Lower leg skin (tissue), 3 donors: Measurements from ENCODE around the gene NAPB.

Experiments used
- POLR2A ChIP-seq, 2 donors: fragments of 450-650 bp; IDR thresholded peaks; one replicate each; pipeline ENCODE4 v1.6.1; 2016 to 2017; ENCODE audit warnings: antibody characterized with exemption in 2 of 2, mild to moderate bottlenecking in 1 of 2, moderate library complexity in 1 of 2
- TF ChIP-seq, protein P1 (sequence below), 3 donors: fragments of 450-650 bp; IDR thresholded peaks; one replicate each; pipeline ENCODE4 v1.5.1; 2016; ENCODE audit warnings: antibody characterized with exemption in 3 of 3, mild to moderate bottlenecking in 3 of 3, moderate library complexity in 2 of 3

- TF ChIP-seq, protein P1, sequence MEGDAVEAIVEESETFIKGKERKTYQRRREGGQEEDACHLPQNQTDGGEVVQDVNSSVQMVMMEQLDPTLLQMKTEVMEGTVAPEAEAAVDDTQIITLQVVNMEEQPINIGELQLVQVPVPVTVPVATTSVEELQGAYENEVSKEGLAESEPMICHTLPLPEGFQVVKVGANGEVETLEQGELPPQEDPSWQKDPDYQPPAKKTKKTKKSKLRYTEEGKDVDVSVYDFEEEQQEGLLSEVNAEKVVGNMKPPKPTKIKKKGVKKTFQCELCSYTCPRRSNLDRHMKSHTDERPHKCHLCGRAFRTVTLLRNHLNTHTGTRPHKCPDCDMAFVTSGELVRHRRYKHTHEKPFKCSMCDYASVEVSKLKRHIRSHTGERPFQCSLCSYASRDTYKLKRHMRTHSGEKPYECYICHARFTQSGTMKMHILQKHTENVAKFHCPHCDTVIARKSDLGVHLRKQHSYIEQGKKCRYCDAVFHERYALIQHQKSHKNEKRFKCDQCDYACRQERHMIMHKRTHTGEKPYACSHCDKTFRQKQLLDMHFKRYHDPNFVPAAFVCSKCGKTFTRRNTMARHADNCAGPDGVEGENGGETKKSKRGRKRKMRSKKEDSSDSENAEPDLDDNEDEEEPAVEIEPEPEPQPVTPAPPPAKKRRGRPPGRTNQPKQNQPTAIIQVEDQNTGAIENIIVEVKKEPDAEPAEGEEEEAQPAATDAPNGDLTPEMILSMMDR (IDR thresholded peaks at IDR 0.05) = no peak
- no peak for TF ChIP-seq POLR2A (IDR thresholded peaks at IDR 0.05)
Observed at GRCh38 chr20:23433628-23434027, 12.3 kb upstream of the NAPB start.
